ENCODE results near the gene HILPDA.

- TF ChIP-seq CTCF (IDR thresholded peaks at IDR 0.05; ENCODE audit: low read depth, low read length, poor library complexity, severe bottlenecking) (no peak), EZH2phosphoT487 (IDR thresholded peaks at IDR 0.05; ENCODE audit: borderline replicate concordance, low read length) (no peak)
Observed at GRCh38 chr7:128434413-128435326, 21.0 kb upstream of the HILPDA start.
